Keratinocyte (primary cell): Measurements from ENCODE around the gene TMEM125. TPM values are rescaled to one million over a fixed set of nuclear protein-coding genes. Genes with fewer than 3 reads are reported as not detected.
A peak's percentile ranks its signal among the peaks of the same experiment; 100 is the strongest.

Source experiments
- DNase-seq: peaks from one replicate; pipeline ENCODE4 v3.0.0-alpha.2; 2011; ENCODE audit warnings: low read depth, missing footprints, low spot score
- FAIRE-seq: peaks from 2 replicates; lab custom pipeline; 2011; peaks lifted over from hg19 to GRCh38; lab: Jason Lieb, UNC
- H2AFZ ChIP-seq: 2 replicates; pipeline ENCODE4 v1.6.0; 2012; ENCODE audit warnings: low read length, control low read depth, inconsistent platforms; ENCODE audit not compliant: control insufficient read depth
- H3K27ac ChIP-seq: 2 replicates; pipeline ENCODE4 v1.5.1; 2011; ENCODE audit warnings: low read length; ENCODE audit not compliant: control insufficient read depth, insufficient read depth
- H3K27me3 ChIP-seq: 3 replicates; pipeline ENCODE4 v1.6.0; 2011; ENCODE audit warnings: low read length; ENCODE audit not compliant: control insufficient read depth, insufficient read depth; ENCODE audit errors: extremely low read depth
- H3K36me3 ChIP-seq, 2 experiments: 2 replicates in 1 of 2; 3 replicates in 1 of 2; pipeline ENCODE4 v1.5.1; 2011; ENCODE audit warnings: low read length in 2 of 2, mild to moderate bottlenecking in 1 of 2; ENCODE audit not compliant: control insufficient read depth in 2 of 2, insufficient read depth in 2 of 2; ENCODE audit errors: extremely low read depth in 1 of 2
- H3K4me1 ChIP-seq: 3 replicates; pipeline ENCODE4 v1.5.1; 2011; ENCODE audit warnings: low read length; ENCODE audit not compliant: control insufficient read depth, insufficient read depth; ENCODE audit errors: extremely low read depth
- H3K4me2 ChIP-seq: 3 replicates; pipeline ENCODE4 v1.6.0; 2011; ENCODE audit warnings: low read depth, low read length; ENCODE audit not compliant: control insufficient read depth, insufficient read depth; ENCODE audit errors: extremely low read depth
- H3K4me3 ChIP-seq, 3 experiments: fragments of 200-600 bp in 1 of 3; sonication (generic) in 1 of 3; 2 replicates in 2 of 3; 3 replicates in 1 of 3; pipeline ENCODE4 v1.5.1; 2011 to 2016; ENCODE audit warnings: low read length in 3 of 3, mild to moderate bottlenecking in 3 of 3, control low read depth in 2 of 3, inconsistent platforms in 1 of 3, low read depth in 1 of 3, mixed read lengths in 1 of 3, mixed run types in 1 of 3, moderate library complexity in 1 of 3; ENCODE audit not compliant: control insufficient read depth in 2 of 3, insufficient read depth in 2 of 3; ENCODE audit errors: extremely low read depth in 1 of 3
- H3K79me2 ChIP-seq: 2 replicates; pipeline ENCODE4 v1.6.0; 2012; ENCODE audit warnings: low read length; ENCODE audit not compliant: control insufficient read depth, insufficient read depth
- H3K9ac ChIP-seq: 3 replicates; pipeline ENCODE4 v1.6.0; 2011; ENCODE audit warnings: low read length; ENCODE audit not compliant: control insufficient read depth, insufficient read depth; ENCODE audit errors: extremely low read depth
- H3K9me1 ChIP-seq: 3 replicates; pipeline ENCODE4 v1.6.0; 2011; ENCODE audit warnings: low read length; ENCODE audit not compliant: control insufficient read depth, insufficient read depth; ENCODE audit errors: extremely low read depth
- H3K9me3 ChIP-seq: 2 replicates; pipeline ENCODE4 v1.5.1; 2012; ENCODE audit warnings: low read depth, low read length; ENCODE audit not compliant: control insufficient read depth
- H4K20me1 ChIP-seq: 3 replicates; pipeline ENCODE4 v1.6.0; 2011; ENCODE audit warnings: low read length; ENCODE audit not compliant: control insufficient read depth, insufficient read depth; ENCODE audit errors: extremely low read depth
- CTCF ChIP-seq, 3 experiments: IDR thresholded peaks in 1 of 3; conservative IDR thresholded peaks in 1 of 3; optimal IDR thresholded peaks in 1 of 3; 2 replicates in 2 of 3; 3 replicates in 1 of 3; pipeline versions ENCODE3 to v1.5.1; 2011; ENCODE audit warnings: low read length in 3 of 3, mild to moderate bottlenecking in 3 of 3, moderate library complexity in 2 of 3, control low read depth in 1 of 3, inconsistent platforms in 1 of 3; ENCODE audit not compliant: insufficient read depth in 2 of 3; ENCODE audit errors: extremely low read depth in 1 of 3
- EZH2 ChIP-seq: IDR thresholded peaks from one replicate; pipeline ENCODE4 v1.6.1; 2012; ENCODE audit warnings: inconsistent platforms, mild to moderate bottlenecking, low read length, moderate library complexity
- dilution Hi-C: fragments of 300-500 bp; cut with MboI; formaldehyde crosslinking; loops from one replicate; pipeline ENCODE4 v1.7.0; 2020; ENCODE audit warnings: low sequenced_read_pairs; ENCODE audit not compliant: extremely low pct_ligation_motif_present
- polyA plus RNA-seq, 5 experiments: library from polyadenylated mRNA; depleted of rRNA in 3 of 5; stranded (reverse) in 3 of 5; stranded (forward) in 1 of 5; unstranded in 1 of 5; fragments of >200 nt; gene quantifications; 1 replicate in 1 of 5; 2 replicates in 3 of 5; 3 replicates in 1 of 5; pipeline versions ENCODE4 v1.2.1 to v1.2.3, GENCODE V29; 2011 to 2012; ENCODE audit warnings: missing spikeins in 2 of 5, low read depth in 1 of 5, low replicate concordance in 1 of 5

The TMEM125 gene
- polyA plus RNA-seq, 1 donor (not counting 4 experiments of a cell fraction or from before 2014, with no cell fraction given) = 0.92 TPM

- FAIRE-seq = peak; percentile 9
- Histone ChIP-seq H3K9me1 (no peaks in the 10 kb centered on the region), H3K9me3 (no peaks in the 10 kb centered on the region), H2AFZ (no peak overlapping the region), H3K27me3 (no peaks in the 10 kb centered on the region), H3K4me3 (no peak overlapping the region), H3K4me2 (no peak overlapping the region), H3K79me2 (no peaks in the 10 kb centered on the region), H3K27ac (no peak overlapping the region), H3K36me3 (no peaks in the 10 kb centered on the region), H4K20me1 (no peaks in the 10 kb centered on the region), H3K9ac (no peak overlapping the region), H3K4me1 (peaks cover 9% of the 10 kb centered on the region)
- dilution Hi-C loops = no loop called here
- no peak for DNase-seq
- TF ChIP-seq CTCF (optimal IDR thresholded peaks at IDR 0.05 in 1 of 3, IDR thresholded peaks at IDR 0.05 in 1 of 3, conservative IDR thresholded peaks at IDR 0.05 in 1 of 3; ENCODE audit: extremely low read depth in 1 of 3, insufficient read depth in 2 of 3, low read length in 3 of 3) (no peak), EZH2 (no peak)
These were observed 30.3 kb upstream of the TMEM125 start for GRCh38 chr1:43239484-43239883.

- Histone ChIP-seq H3K27ac (no peak overlapping the region), H3K4me3 (no peak overlapping the region), H3K27me3 (no peaks in the 10 kb centered on the region), H3K9me3 (no peaks in the 10 kb centered on the region), H3K9ac (no peak overlapping the region), H3K79me2 (no peaks in the 10 kb centered on the region), H2AFZ (no peak overlapping the region), H3K9me1 (no peaks in the 10 kb centered on the region), H3K4me1 (peaks cover 6% of the 10 kb centered on the region), H3K36me3 (no peaks in the 10 kb centered on the region), H4K20me1 (no peaks in the 10 kb centered on the region), H3K4me2 (no peak overlapping the region)
- peak; percentile 64 for DNase-seq
- FAIRE-seq = peak; percentile 23
- dilution Hi-C loops = no loop called here
- TF ChIP-seq CTCF (optimal IDR thresholded peaks at IDR 0.05 in 1 of 3, IDR thresholded peaks at IDR 0.05 in 1 of 3, conservative IDR thresholded peaks at IDR 0.05 in 1 of 3; ENCODE audit: extremely low read depth in 1 of 3, insufficient read depth in 2 of 3, low read length in 3 of 3) = no peak
- TF ChIP-seq EZH2 = no peak
These were observed 28.4 kb upstream of the TMEM125 start for GRCh38 chr1:43241413-43241836.
